Cardiac muscle cell (in vitro differentiated cells and primary cell): ENCODE results near the gene SDC4. TPM values are rescaled to one million over a fixed set of nuclear protein-coding genes. Genes with fewer than 3 reads are reported as not detected.
A peak's percentile ranks its signal among the peaks of the same experiment; 100 is the strongest.

Source experiments
- DNase-seq, 2 donors: peaks; one replicate each; pipeline versions ENCODE4 v3.0.0 to v3.0.0-alpha.2; 2010 to 2017; ENCODE audit warnings: low read depth in 1 of 2, low spot score in 1 of 2
- H3K27ac ChIP-seq: fragments of 200-600 bp; sonication (generic); 2 replicates; pipeline ENCODE4 v1.5.1; 2016
- H3K27me3 ChIP-seq: fragments of 200-600 bp; sonication (generic); 2 replicates; pipeline ENCODE4 v1.6.0; 2016; ENCODE audit warnings: control low read depth
- H3K36me3 ChIP-seq: fragments of 200-600 bp; sonication (generic); 2 replicates; pipeline ENCODE4 v1.5.1; 2016; ENCODE audit warnings: control low read depth
- H3K4me1 ChIP-seq: fragments of 200-600 bp; sonication (generic); 2 replicates; pipeline ENCODE4 v1.8.1; 2017; ENCODE audit warnings: low read depth, mild to moderate bottlenecking, mixed run types
- H3K4me3 ChIP-seq: fragments of 200-600 bp; sonication (generic); 2 replicates; pipeline ENCODE4 v1.5.1; 2016; ENCODE audit warnings: mild to moderate bottlenecking
- H3K9me3 ChIP-seq: fragments of 200-600 bp; sonication (generic); 2 replicates; pipeline ENCODE4 v1.5.1; 2017; ENCODE audit warnings: low read depth, mild to moderate bottlenecking, control low read depth
- polyA plus RNA-seq: library from polyadenylated mRNA; unstranded; fragments of >200 nt; fragmentation: Nextera tagmentation; extraction: Ambion mirVana; gene quantifications from 2 replicates; pipeline ENCODE4 v1.2.1, GENCODE V29; 2016
- total RNA-seq: library from RNA; depleted of rRNA; stranded (reverse); fragments of >200 nt; gene quantifications from 2 replicates; pipeline ENCODE4 v1.2.3, GENCODE V29; 2016
- TF ChIP-seq, protein P1 (sequence below): IDR thresholded peaks from 2 replicates; pipeline ENCODE4 v1.5.1; 2012; ENCODE audit warnings: low read depth, mild to moderate bottlenecking, low read length

The SDC4 gene
- total and polyA plus RNA-seq, 2 experiments from 2014 or later, result 35.4 to 55.7 TPM

DNA sequence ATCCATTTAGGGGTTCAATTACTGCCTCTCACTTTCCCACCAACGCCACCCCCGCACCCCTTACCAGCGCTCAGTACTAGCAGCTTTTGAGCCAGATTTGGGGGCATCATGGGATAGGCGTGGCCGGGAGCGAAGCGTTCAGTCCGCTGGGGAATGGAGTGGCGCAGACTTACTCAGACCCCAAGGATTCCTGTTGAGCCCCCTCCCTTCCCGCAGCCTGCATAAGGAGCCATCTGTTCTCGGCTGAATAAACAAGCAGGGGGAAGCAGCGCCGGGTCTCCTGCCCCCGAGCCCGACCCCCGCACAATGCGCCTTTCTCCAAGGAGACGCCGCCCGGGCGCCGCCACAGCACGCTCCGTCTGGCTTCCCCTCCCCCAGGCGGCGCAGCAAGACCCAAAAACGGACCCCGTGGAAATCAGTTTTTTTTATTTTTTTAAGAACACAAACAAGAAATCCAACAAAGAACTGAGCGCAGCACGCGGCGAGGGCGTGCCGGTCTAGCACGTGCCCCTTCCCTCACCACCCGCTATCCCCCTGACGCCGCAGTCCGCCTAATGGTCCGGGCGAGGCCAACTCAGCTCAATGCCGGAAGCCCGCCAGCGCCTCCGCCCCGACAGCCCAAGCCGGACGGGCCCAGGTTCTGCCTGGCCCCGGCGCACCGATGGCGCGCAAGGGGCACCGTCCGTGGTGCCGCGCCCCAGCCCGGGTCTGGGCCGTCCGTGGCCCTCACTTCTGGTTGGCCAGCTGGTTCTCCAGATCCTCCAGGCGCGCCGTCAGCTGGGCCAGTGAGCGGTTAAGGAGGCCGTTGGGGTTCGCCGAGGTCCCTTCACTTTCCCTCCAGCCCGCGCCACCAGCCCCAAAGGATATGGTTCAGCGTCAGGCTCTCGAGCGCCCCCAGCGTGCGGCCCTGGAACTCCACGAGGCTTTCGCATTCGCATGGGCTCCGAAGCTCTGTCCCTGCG, 54.9 kb downstream of the SDC4 start:
- no peaks in the 10 kb centered on the region for H3K9me3 ChIP-seq
- TF ChIP-seq, protein P1, sequence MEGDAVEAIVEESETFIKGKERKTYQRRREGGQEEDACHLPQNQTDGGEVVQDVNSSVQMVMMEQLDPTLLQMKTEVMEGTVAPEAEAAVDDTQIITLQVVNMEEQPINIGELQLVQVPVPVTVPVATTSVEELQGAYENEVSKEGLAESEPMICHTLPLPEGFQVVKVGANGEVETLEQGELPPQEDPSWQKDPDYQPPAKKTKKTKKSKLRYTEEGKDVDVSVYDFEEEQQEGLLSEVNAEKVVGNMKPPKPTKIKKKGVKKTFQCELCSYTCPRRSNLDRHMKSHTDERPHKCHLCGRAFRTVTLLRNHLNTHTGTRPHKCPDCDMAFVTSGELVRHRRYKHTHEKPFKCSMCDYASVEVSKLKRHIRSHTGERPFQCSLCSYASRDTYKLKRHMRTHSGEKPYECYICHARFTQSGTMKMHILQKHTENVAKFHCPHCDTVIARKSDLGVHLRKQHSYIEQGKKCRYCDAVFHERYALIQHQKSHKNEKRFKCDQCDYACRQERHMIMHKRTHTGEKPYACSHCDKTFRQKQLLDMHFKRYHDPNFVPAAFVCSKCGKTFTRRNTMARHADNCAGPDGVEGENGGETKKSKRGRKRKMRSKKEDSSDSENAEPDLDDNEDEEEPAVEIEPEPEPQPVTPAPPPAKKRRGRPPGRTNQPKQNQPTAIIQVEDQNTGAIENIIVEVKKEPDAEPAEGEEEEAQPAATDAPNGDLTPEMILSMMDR, result peak; percentile 97
- peaks cover 12% of the 10 kb centered on the region for H3K27me3 ChIP-seq
- H3K4me1 ChIP-seq, result no peaks in the 10 kb centered on the region
- peak overlapping the region; percentile 26 for H3K4me3 ChIP-seq
- DNase-seq, result peak; percentile 77 to 83
- no peak overlapping the region for H3K27ac ChIP-seq
- no peaks in the 10 kb centered on the region for H3K36me3 ChIP-seq

DNA sequence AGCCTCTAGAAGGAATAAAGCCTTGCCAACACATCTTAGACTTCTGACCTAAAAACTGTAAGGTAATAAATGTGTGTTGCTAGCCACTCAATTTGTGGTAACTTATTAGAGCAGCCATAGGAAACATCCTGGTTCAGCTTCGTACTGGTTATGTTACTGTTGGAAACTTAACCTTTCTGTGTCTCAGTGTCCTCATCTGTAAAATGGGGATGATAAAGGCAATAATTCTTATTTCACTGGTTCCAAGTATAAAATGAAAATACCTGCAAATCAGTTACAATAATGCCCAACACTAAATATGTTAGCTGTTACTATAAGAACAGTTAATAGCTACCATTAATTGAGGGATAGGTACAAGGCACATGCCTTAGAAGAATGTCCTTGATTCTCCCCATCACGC, 55.9 kb downstream of the SDC4 start:
- Histone ChIP-seq H3K27me3 (peaks cover 12% of the 10 kb centered on the region), H3K4me1 (no peaks in the 10 kb centered on the region), H3K9me3 (no peaks in the 10 kb centered on the region), H3K36me3 (no peaks in the 10 kb centered on the region), H3K27ac (no peak overlapping the region), H3K4me3 (no peak overlapping the region)
- no peak for DNase-seq
- TF ChIP-seq, protein P1, result no peak

DNA sequence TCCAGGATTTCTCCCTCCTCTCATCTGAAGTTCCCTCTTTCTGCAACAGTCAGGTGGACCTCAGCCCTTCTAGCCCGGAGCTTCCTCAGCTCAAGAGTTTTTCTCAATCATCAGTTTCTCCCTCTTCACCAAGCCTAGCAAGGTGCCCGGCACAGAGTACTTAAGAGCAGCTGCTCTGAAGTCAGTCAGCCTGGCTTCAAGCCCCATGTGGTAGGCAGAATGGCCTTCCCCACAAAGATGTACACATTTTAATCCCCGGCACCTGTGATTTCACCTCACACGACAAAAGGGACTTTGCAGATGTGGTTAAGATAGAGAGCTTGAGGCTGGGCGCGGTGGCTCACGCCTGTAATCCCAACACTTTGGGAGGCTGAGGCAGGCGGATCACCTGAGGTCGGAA, 56.7 kb downstream of the SDC4 start:
- Histone ChIP-seq H3K27ac (no peak overlapping the region), H3K4me1 (no peaks in the 10 kb centered on the region), H3K27me3 (peaks cover 12% of the 10 kb centered on the region), H3K36me3 (no peaks in the 10 kb centered on the region), H3K4me3 (no peak overlapping the region), H3K9me3 (no peaks in the 10 kb centered on the region)
- TF ChIP-seq, protein P1, result no peak
- no peak for DNase-seq

DNA sequence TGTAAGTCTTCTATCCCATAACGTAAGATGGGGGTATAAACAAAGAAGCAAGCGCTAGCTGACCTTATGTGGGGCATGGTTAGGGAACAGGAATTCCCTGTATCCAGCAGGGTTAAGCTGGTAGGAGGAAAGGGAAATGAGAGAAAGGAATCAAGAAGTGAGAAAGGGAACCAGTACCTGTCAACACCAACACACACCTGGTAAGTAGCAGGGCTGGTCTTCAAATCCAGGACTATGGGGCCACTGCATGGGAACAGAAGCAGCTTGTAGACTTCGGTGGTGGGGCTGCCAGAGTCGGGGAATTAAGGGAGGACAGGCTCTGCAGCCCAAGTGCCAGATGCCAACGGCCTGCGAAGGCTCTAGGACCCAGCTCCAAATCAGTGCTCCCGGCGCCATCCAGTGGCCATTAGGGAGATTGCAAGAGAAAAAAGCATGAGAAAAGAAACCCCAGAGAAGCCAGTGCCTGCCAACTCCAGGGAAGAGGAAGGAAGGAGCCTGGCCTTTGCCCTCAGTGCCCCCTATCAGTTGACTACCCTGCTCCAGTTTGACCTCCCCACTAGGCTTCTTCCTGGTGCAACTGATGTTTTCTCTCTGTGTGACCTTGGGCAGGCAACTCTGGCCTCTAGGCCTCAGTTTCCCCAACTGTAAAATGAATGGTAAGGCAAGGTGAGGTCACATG, 57.4 kb downstream of the SDC4 start:
- H3K27me3 ChIP-seq, result peaks cover 12% of the 10 kb centered on the region
- no peaks in the 10 kb centered on the region for H3K4me1 ChIP-seq
- DNase-seq, result peak; percentile 83 to 85
- H3K9me3 ChIP-seq, result no peaks in the 10 kb centered on the region
- no peaks in the 10 kb centered on the region for H3K36me3 ChIP-seq
- no peak overlapping the region for H3K27ac ChIP-seq
- H3K4me3 ChIP-seq, result no peak overlapping the region
- TF ChIP-seq, protein P1, result peak; percentile 89

DNA sequence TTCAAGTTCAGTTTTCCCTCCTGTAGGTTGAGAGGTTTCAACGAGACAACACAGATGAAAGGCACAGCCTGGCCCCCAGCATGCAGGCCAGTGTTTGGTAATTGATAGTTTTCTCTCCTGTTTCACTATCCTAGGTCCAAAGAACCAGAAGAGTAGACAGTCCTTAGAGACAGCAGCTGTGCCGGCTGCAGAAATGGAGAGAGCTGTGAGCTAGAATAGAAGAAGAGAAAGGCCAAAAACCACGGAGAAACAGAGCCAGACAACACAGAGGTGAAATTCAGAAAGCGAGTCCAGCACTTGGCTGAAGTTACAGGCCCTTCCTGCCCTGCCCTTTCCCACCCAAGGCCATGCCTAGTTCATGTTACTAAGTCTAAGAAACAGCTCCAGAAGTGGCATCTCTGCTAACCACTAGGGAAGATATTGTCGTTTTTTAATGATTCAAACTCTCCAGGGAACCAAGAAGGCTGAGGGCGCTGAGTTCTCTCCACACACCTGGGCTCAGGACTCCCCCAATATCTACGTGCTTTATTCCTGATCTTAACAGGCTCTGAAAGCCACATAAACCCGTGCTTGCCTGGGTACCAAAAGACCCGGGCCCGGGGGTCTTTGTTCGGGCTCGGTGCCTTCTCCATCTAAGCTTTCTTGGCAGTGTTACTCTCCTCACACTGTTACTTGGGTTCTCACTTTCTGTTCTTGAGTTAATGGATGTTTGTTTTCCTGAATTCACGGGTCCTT, 58.1 kb downstream of the SDC4 start:
- Histone ChIP-seq H3K4me1 (no peaks in the 10 kb centered on the region), H3K27ac (no peak overlapping the region), H3K4me3 (no peak overlapping the region), H3K36me3 (no peaks in the 10 kb centered on the region), H3K9me3 (no peaks in the 10 kb centered on the region), H3K27me3 (peaks cover 12% of the 10 kb centered on the region)
- DNase-seq, result no peak
- TF ChIP-seq, protein P1, result no peak
